ENCODE measurements around the gene RPTOR.

- TF ChIP-seq CTCF (IDR thresholded peaks at IDR 0.05; ENCODE audit: low read length) (no peak), EZH2 (IDR thresholded peaks at IDR 0.05; ENCODE audit: borderline replicate concordance, low read length) (no peak)
These were observed 221.7 kb downstream of the RPTOR start for GRCh38 chr17:80766290-80766855.

Data from OCI-LY1 (cell line).